ENCODE data around the gene PYGB.

DNA sequence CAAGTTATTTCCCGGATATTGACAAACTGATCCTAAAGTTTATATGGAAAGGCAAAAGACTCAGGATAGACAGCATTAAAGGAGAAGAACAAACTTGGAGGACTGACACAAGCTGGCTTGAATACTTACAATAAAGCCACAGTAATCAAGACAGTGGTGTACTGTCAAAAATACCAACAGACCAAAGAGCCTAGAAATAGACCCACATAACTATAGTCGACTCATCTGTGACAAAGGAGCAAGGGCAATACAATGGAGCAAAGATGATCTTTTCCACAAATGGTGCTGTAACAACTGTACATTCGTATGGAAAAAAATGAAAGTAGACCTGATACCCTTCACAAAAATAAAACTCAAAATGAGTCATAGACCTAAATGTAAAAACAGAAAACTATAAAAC, 96.7 kb downstream of the PYGB start:
- TF ChIP-seq, protein P1, sequence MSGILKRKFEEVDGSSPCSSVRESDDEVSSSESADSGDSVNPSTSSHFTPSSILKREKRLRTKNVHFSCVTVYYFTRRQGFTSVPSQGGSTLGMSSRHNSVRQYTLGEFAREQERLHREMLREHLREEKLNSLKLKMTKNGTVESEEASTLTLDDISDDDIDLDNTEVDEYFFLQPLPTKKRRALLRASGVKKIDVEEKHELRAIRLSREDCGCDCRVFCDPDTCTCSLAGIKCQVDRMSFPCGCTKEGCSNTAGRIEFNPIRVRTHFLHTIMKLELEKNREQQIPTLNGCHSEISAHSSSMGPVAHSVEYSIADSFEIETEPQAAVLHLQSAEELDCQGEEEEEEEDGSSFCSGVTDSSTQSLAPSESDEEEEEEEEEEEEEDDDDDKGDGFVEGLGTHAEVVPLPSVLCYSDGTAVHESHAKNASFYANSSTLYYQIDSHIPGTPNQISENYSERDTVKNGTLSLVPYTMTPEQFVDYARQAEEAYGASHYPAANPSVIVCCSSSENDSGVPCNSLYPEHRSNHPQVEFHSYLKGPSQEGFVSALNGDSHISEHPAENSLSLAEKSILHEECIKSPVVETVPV (CRISPR knock-in tag; IDR thresholded peaks at IDR 0.05): no peak
- TF ChIP-seq, protein P2, sequence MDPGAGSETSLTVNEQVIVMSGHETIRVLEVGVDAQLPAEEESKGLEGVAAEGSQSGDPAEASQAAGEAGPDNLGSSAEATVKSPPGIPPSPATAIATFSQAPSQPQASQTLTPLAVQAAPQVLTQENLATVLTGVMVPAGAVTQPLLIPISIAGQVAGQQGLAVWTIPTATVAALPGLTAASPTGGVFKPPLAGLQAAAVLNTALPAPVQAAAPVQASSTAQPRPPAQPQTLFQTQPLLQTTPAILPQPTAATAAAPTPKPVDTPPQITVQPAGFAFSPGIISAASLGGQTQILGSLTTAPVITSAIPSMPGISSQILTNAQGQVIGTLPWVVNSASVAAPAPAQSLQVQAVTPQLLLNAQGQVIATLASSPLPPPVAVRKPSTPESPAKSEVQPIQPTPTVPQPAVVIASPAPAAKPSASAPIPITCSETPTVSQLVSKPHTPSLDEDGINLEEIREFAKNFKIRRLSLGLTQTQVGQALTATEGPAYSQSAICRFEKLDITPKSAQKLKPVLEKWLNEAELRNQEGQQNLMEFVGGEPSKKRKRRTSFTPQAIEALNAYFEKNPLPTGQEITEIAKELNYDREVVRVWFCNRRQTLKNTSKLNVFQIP (CRISPR knock-in tag; IDR thresholded peaks at IDR 0.05; ENCODE audit: borderline replicate concordance, low read depth): no peak
- TF ChIP-seq ESRRG (CRISPR knock-in tag; IDR thresholded peaks at IDR 0.05): no peak
- TF ChIP-seq ZFP30 (CRISPR knock-in tag; IDR thresholded peaks at IDR 0.05): no peak
- no peak for TF ChIP-seq ARNTL (CRISPR knock-in tag; IDR thresholded peaks at IDR 0.05; ENCODE audit: borderline replicate concordance, low read depth)
- TF ChIP-seq TCF4 (CRISPR knock-in tag; IDR thresholded peaks at IDR 0.05; ENCODE audit: borderline replicate concordance): no peak
- TF ChIP-seq, protein P3, sequence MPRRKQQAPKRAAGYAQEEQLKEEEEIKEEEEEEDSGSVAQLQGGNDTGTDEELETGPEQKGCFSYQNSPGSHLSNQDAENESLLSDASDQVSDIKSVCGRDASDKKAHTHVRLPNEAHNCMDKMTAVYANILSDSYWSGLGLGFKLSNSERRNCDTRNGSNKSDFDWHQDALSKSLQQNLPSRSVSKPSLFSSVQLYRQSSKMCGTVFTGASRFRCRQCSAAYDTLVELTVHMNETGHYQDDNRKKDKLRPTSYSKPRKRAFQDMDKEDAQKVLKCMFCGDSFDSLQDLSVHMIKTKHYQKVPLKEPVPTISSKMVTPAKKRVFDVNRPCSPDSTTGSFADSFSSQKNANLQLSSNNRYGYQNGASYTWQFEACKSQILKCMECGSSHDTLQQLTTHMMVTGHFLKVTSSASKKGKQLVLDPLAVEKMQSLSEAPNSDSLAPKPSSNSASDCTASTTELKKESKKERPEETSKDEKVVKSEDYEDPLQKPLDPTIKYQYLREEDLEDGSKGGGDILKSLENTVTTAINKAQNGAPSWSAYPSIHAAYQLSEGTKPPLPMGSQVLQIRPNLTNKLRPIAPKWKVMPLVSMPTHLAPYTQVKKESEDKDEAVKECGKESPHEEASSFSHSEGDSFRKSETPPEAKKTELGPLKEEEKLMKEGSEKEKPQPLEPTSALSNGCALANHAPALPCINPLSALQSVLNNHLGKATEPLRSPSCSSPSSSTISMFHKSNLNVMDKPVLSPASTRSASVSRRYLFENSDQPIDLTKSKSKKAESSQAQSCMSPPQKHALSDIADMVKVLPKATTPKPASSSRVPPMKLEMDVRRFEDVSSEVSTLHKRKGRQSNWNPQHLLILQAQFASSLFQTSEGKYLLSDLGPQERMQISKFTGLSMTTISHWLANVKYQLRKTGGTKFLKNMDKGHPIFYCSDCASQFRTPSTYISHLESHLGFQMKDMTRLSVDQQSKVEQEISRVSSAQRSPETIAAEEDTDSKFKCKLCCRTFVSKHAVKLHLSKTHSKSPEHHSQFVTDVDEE (CRISPR knock-in tag; IDR thresholded peaks at IDR 0.05): no peak
- TF ChIP-seq ZC3H10 (CRISPR knock-in tag; IDR thresholded peaks at IDR 0.05): no peak
- no peak for TF ChIP-seq ZNF8 (CRISPR knock-in tag; IDR thresholded peaks at IDR 0.05)
- no peak for TF ChIP-seq SNAI2 (CRISPR knock-in tag; IDR thresholded peaks at IDR 0.05)
